ES-I3 (cell line): ENCODE measurements around the gene PLA2G4D.
A peak's percentile ranks its signal among the peaks of the same experiment; 100 is the strongest.

ENCODE experiments used
- H3K36me3 ChIP-seq: 2 replicates; pipeline ENCODE4 v1.6.1; 2013; ENCODE audit warnings: mild to moderate bottlenecking, low read length, control low read depth, moderate library complexity; ENCODE audit not compliant: insufficient read depth
- H3K4me1 ChIP-seq: 2 replicates; pipeline ENCODE4 v1.6.1; 2013; ENCODE audit warnings: mild to moderate bottlenecking, control low read depth, low read length; ENCODE audit not compliant: insufficient read depth
- H3K9ac ChIP-seq: 2 replicates; pipeline ENCODE4 v1.6.1; 2013; ENCODE audit warnings: low read depth, mild to moderate bottlenecking, low read length, moderate library complexity
- H3K9me3 ChIP-seq: 2 replicates; pipeline ENCODE4 v1.6.1; 2013; ENCODE audit warnings: mild to moderate bottlenecking, low read length, moderate library complexity; ENCODE audit not compliant: control insufficient read depth, insufficient read depth

PLA2G4D gene

DNA sequence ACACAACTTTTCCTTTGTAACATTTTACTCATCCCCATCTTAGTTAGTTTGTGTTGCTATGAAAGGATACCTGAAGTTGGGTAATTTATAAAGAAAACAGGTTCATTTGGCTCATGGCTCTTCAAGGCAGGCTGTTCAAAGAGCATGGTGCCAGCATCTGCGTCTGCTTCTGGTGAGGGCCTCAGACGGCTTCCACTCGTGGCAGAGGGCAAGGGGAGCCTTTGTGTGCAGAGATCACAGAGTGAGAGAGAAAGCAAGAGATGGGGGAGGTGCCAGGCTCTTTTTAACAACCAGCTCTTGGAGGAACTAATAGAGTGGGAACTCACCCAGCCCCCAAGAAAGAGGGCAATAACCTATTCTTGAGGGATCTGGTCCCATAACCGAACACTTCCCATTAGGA is 39.0 kb upstream of the PLA2G4D start:
- Histone ChIP-seq H3K4me1 (no peaks in the 10 kb centered on the region; the same call in 1 of the 2 replicates), H3K9ac (no peak overlapping the region), H3K36me3 (no peaks in the 10 kb centered on the region), H3K9me3 (no peaks in the 10 kb centered on the region)

DNA sequence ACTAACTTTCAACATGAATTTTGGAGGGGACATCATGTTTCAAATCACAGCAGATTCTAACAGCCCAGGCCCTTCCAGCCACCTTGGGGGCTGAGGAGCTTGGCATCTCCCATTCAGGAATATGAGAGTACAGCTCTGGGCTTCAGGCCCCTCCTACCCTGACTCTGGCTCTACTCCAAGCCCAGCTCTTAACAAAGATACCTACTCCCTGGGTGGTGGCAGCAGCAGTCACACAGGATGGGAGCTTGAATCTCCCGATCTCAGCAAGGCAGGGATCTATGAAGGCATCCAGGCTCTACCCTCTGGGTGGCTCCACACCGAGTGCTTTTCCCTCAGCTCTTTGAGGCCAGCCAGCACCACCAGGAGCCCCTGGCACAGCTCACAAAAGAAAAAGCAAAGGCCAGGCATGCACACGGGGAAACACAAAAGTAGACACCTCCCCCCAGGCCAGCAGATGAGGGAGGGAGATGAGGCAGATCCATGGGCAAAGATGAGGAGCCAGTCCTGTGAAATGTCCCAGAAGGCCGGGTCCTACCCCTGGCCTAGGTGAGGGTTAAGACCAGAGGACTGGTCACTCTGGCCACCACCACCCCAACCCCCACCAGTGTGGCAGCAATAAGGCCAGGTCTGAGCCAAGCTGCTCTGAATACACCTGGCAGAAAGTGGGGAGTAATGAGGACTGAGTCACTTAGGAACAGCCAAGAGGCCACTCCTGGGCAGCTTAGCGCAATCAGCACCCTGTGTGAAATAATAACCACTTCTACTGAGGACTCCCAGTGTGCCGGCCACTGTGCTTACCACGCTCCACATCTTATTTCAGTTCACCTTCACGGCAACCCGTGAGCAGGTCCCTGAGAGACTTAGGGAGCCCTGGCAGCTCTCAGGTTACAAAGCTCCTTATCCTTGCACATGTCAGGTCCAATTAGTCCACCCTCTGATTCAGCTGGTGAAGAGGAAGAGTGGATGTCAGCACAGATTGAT is 37.8 kb upstream of the PLA2G4D start:
- H3K9me3 ChIP-seq = no peaks in the 10 kb centered on the region
- H3K4me1 ChIP-seq = no peaks in the 10 kb centered on the region; the same call in 1 of the 2 replicates
- H3K36me3 ChIP-seq = no peaks in the 10 kb centered on the region
- H3K9ac ChIP-seq = no peak overlapping the region

DNA sequence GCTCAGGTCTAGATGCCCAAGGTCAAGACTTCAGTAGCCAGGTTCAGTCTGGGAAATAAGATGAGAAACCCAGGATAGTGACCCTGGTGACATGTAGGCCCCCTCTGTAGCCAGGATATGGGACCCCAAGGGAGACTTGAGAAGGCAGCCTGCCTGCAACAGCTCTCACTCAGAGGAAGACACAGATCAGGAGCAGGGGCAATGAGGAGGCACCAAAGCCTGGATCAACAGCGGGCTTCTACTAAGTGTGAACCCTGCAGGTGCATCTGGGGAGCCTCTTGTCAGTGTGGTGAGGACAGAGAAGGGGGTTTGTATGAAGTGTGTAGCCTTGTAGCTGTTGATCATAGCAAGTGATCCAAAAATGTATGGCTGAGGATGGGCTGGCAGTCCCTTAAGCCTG is 36.6 kb upstream of the PLA2G4D start:
- Histone ChIP-seq H3K9ac (no peak overlapping the region), H3K36me3 (no peaks in the 10 kb centered on the region), H3K9me3 (no peaks in the 10 kb centered on the region), H3K4me1 (no peaks in the 10 kb centered on the region; the same call in 1 of the 2 replicates)

DNA sequence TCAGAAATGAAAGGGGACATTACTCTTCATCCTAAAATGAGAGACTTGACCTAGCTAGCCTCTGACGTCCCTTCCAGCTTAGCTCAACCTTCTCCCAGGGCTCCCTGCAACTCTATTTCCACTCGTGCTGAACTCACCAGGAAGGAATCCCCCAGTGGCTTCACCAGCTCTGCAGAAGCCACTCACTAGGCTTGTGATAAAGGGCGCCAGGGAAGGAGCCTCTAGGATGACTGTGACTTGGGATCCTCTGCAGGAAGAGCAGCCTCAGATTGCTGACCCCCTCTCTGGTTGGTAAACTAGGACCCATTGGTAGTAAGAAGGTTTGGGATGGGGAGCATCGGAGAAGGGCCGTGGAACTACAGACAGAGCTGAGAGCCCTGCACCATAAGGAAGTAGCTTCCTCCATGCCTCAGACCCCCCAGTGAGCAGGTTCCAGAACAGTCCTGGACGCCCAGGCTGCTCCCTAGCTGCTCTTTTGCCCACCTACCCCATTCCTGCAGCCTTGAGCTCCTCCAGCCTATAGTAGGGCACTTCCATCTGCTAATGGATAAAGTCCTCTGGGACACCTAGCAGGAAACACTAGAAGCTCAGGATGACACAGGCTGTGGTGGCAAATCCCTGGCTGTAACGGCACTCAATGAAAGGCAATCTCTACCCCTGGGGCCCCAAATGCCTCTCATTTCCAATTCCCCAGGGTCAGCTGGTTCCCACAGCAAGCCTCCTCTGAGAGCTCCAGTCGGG is 36.1 kb upstream of the PLA2G4D start:
- H3K4me1 ChIP-seq = no peaks in the 10 kb centered on the region; the same call in 1 of the 2 replicates

DNA sequence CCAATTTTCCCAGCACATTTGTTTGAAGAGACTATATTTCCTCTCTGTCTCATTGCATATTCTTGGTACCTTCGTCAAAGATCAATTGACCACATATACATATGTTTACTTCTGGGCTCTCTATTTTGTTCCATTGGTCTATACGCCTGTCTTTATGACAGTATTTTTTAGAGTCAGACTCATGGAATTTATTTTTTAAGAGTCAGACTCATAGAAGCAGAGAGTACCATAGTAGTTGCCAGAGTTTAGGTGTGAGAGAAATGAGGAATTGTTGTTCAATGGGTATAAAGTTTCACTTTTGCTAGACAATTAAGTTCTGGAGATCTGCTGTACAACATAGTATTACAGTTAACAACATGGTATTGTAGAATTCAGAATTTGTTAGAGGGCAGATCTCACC is 35.0 kb upstream of the PLA2G4D start:
- H3K9ac ChIP-seq = no peak overlapping the region
- no peaks in the 10 kb centered on the region for H3K36me3 ChIP-seq
- H3K9me3 ChIP-seq = no peaks in the 10 kb centered on the region
- no peaks in the 10 kb centered on the region; the same call in 1 of the 2 replicates for H3K4me1 ChIP-seq

More for the DNA sequence above, 36.1 kb upstream of the PLA2G4D start:
- no peaks in the 10 kb centered on the region for H3K36me3 ChIP-seq
- no peaks in the 10 kb centered on the region for H3K9me3 ChIP-seq
- no peak overlapping the region for H3K9ac ChIP-seq

DNA sequence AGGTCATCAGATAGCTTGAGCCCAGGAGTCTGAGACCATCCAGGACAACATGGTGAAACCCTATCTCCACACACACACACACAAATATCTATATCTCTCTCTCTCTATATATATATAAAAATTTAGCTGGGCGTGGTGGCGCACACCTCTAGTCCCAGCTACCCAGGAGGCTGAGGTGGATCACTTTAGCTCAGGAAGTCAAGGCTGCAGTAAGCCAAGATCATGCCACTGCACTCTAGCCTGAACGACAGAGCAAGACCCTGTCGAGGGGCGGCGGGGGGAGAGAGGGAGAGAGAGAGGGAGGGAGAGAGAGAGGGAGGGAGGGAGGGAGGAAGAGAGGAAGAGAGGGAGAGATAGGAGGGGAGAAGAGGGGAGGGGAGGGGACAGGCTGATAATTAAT is 34.1 kb upstream of the PLA2G4D start:
- no peaks in the 10 kb centered on the region; the same call in 1 of the 2 replicates for H3K4me1 ChIP-seq
- no peak overlapping the region for H3K9ac ChIP-seq
- no peaks in the 10 kb centered on the region for H3K36me3 ChIP-seq
- H3K9me3 ChIP-seq = no peaks in the 10 kb centered on the region

DNA sequence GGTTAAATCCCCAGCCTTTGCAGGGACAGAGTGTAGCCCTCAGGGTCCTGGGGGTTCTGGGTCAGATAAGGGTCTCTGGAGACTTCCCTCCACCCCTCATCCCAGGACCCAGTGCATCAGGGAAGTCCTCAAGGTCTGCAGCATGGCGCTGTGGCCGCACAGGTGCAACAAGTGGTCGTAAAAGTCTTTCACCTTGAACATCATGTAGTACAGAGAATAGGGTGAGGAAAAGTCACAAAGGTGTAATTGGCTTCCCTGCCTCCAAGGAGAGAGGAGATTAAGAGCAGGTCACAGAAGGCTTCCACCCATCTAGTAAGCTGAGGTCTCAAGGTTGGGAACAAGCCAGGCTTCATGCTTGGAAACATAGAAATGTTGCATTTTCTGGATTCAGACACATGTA is 29.2 kb upstream of the PLA2G4D start:
- Histone ChIP-seq H3K9me3 (no peaks in the 10 kb centered on the region), H3K4me1 (peaks cover 10% of the 10 kb centered on the region; the same call in 1 of the 2 replicates), H3K9ac (no peak overlapping the region), H3K36me3 (no peaks in the 10 kb centered on the region)

DNA sequence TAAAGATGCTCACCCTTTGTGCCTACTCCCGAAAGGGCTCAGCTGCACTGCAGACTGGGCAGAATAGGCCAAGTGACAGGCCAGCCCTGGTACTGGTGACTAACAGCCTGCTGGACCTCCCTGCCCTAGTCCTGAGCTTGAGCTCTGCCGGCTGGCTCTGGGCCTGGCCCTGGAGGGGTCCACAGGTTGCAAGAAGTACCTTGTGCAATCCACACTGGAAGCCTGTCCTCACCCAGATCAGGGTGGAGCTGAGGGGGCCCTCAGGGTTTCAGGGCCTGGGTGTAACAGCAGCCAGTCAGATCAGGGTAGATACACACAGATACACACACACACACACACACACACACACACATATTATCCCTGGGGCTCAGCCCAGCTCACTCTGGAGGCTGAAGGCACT is 27.3 kb upstream of the PLA2G4D start:
- Histone ChIP-seq H3K9me3 (no peaks in the 10 kb centered on the region), H3K9ac (no peak overlapping the region), H3K36me3 (no peaks in the 10 kb centered on the region), H3K4me1 (peaks cover 13% of the 10 kb centered on the region; the same call in 1 of the 2 replicates)

DNA sequence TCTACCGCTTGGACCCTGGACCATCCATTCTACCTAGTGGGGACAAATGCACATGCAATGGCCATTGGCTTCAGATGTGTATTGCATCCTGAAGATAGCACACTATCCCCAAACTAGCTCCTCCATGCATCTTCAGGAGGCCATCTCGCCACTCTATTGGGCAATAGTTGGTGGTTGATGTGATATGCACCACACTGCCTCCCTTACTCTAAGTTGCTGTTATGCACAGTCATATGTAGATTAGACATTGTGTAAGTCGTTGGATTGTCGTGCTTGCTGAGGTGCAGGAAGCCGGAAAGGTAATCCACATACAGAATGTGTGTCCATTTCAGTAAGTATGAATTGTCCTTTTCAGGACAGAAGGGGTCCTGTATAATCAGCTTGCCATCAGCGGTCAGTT is 26.7 kb upstream of the PLA2G4D start:
- Histone ChIP-seq H3K4me1 (peaks cover 13% of the 10 kb centered on the region; the same call in 1 of the 2 replicates), H3K9ac (no peak overlapping the region), H3K36me3 (no peaks in the 10 kb centered on the region), H3K9me3 (no peaks in the 10 kb centered on the region)

DNA sequence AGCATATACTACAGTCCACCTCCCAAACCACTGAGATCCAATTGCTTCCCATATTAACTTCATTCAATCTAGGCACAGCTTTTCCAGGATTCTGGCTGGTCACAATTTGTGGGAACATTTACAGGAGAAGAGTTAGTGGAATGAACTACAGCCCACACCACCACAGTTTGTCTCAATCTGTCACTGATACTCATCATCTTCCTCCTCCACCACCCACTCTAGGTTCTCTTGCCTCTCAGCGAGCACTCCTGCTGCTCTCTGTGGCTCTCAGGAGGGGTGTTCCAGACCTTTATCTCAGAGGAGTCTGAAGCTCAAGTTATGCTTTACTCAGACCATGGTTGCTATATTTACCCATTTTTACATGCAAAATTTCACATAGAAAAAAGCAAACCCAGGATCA is 25.9 kb upstream of the PLA2G4D start:
- Histone ChIP-seq H3K4me1 (peaks cover 13% of the 10 kb centered on the region; the same call in 1 of the 2 replicates), H3K9ac (no peak overlapping the region), H3K9me3 (no peaks in the 10 kb centered on the region), H3K36me3 (no peaks in the 10 kb centered on the region)

DNA sequence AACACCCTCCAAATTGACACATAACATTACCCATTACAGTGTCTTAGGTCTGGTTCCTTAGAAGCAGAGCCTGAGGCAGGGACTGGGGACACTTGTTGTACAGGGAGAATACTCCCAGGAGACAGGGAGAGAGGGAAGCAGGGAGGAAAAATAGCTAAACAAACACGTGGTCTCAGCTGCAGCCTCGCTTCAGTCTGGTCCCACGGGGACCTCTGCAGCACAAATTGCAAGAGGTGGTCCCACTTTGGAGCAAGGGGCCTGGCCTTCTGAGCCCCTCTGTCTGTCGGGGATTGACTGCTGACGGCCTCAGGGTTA is 25.0 kb upstream of the PLA2G4D start:
- no peak overlapping the region; the same call in 1 of the 2 replicates for H3K9ac ChIP-seq
- peaks cover 13% of the 10 kb centered on the region; the same call in 1 of the 2 replicates for H3K4me1 ChIP-seq
- no peaks in the 10 kb centered on the region for H3K9me3 ChIP-seq
- H3K36me3 ChIP-seq = no peaks in the 10 kb centered on the region

DNA sequence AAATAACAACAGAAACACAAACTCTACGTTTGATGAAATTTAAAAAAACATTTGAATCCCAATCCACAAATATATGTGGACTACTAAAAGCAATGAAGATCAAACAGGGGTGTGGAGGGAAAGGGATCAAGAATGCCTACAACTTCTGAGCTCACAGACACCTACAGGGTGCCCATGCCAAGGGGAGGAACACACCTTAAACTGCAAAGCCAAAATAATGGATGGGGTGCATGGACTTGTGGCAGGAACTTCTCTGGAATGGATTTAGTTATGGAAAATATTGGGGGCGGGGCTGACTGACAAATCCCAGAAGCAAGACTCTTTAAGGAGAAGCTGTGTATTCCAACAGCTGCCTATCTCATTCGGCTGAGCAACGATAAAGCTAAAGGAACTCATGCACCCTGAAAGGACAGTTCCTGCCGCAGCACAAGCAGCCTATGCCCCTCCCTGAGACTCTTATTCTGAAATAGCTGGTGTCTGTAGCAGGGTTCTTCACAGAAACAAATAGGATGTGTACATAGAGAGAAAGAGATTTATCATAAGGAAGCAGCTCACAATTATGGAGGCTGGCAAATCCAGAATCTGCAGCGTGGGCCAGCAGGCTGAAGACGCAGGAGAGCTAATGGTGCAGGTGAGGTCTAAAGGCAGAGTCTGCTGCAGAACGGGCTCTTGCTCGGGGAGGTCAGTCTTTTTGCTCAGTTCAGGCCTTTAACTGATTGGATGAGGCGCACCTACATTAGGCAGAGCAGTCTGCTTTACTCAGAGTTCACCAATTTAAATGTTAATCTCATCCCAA is 24.5 kb upstream of the PLA2G4D start:
- no peaks in the 10 kb centered on the region for H3K36me3 ChIP-seq
- H3K9ac ChIP-seq = peak overlapping the region; percentile 24; the same call in 1 of the 2 replicates
- peaks cover 13% of the 10 kb centered on the region; the same call in 1 of the 2 replicates for H3K4me1 ChIP-seq
- no peaks in the 10 kb centered on the region for H3K9me3 ChIP-seq

DNA sequence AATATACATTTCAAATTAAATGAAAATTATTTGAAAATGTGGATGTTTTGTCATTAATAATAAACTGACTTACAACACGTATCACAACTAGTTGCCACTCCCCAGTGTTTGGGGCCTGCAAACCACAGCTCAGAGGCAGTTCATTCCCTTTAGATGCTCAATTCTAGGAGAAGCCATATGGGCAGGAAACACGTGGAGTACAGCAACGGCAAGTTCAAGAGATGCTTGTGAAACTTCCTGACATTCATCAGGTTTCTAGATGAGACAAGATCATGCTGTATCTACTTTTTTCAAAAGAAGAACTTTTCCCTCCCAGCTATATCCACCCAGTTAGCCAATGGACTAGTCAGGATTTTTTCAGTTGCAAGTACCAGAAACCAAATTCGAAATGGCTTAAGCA is 17.6 kb upstream of the PLA2G4D start:
- no peaks in the 10 kb centered on the region for H3K36me3 ChIP-seq
- H3K4me1 ChIP-seq = no peaks in the 10 kb centered on the region
- no peaks in the 10 kb centered on the region for H3K9me3 ChIP-seq
- no peak overlapping the region for H3K9ac ChIP-seq

DNA sequence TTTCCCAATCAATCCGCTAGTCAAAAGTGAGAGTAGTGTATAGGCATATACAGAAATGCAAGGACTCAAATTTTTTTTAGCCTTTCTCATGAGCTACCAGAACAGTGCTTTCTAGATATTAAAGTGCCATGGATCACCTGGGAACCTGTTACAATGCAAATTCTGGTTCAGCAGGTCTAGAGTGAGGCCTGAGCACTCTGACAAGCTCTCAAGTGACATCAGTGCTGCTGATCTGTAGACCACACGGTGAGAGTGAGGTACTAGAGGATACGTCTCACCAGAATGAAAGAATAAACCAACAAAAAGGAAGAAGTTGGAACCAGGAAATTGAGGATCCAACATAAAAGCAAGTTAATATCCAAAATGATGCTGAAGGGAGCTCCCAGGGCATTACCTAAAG is 16.0 kb upstream of the PLA2G4D start:
- no peaks in the 10 kb centered on the region for H3K9me3 ChIP-seq
- H3K4me1 ChIP-seq = no peaks in the 10 kb centered on the region
- no peak overlapping the region for H3K9ac ChIP-seq
- no peaks in the 10 kb centered on the region for H3K36me3 ChIP-seq
